Tibial artery (tissue), 4 donors: ENCODE data around the gene AIRE.
A peak's percentile ranks its signal among the peaks of the same experiment; 100 is the strongest.
"Not testable (repeated sequence)": the region's sequence is repeated elsewhere in the genome, so short reads cannot be mapped to it uniquely, and the experiment has no call there.

Experiments used
- DNase-seq, 2 donors: peaks; one replicate each; pipeline ENCODE4 v3.0.0-alpha.2; 2019
- H3K27ac ChIP-seq, 2 donors: fragments of 200-600 bp; sonication (generic) in 1 of 2; 1 replicate in 1 of 2; 2 replicates in 1 of 2; pipeline ENCODE4 v1.5.1; 2018 to 2019; ENCODE audit warnings: mild to moderate bottlenecking in 1 of 2
- H3K27me3 ChIP-seq, 2 donors: fragments of 200-600 bp; sonication (generic) in 1 of 2; one replicate each; pipeline versions ENCODE4 v1.5.1 to v1.6.0; 2016 to 2019
- H3K36me3 ChIP-seq, 3 donors: fragments of 200-600 bp; sonication (generic) in 2 of 3; one replicate each; pipeline ENCODE4 v1.5.1; 2016 to 2019; ENCODE audit warnings: mild to moderate bottlenecking in 2 of 3
- H3K4me1 ChIP-seq, 4 donors: fragments of 200-600 bp; sonication (generic) in 2 of 4; 1 replicate in 3 of 4; 2 replicates in 1 of 4; pipeline ENCODE4 v1.5.1; 2016 to 2019
- H3K4me3 ChIP-seq, 2 donors: fragments of 200-600 bp; sonication (generic) in 1 of 2; 1 replicate in 1 of 2; 2 replicates in 1 of 2; pipeline ENCODE4 v1.5.1; 2018 to 2019; ENCODE audit warnings: mild to moderate bottlenecking in 2 of 2
- H3K9me3 ChIP-seq, 3 donors: fragments of 200-600 bp; sonication (generic) in 1 of 3; one replicate each; pipeline ENCODE4 v1.5.1; 2016 to 2019
- CTCF ChIP-seq, 2 experiments: fragments of 200-600 bp in 1 of 2; fragments of 450-650 bp in 1 of 2; IDR thresholded peaks; one replicate each; pipeline ENCODE4 v1.5.1; 2017 to 2019; ENCODE audit warnings: antibody characterized with exemption in 2 of 2, mild to moderate bottlenecking in 1 of 2, moderate library complexity in 1 of 2
- intact Hi-C: fragments of 100-400 bp; cut with DNase I; formaldehyde crosslinking; loops from one replicate; pipeline ENCODE4 v1.15.0; 2023; ENCODE audit warnings: low total_unique reads

The AIRE gene

DNA sequence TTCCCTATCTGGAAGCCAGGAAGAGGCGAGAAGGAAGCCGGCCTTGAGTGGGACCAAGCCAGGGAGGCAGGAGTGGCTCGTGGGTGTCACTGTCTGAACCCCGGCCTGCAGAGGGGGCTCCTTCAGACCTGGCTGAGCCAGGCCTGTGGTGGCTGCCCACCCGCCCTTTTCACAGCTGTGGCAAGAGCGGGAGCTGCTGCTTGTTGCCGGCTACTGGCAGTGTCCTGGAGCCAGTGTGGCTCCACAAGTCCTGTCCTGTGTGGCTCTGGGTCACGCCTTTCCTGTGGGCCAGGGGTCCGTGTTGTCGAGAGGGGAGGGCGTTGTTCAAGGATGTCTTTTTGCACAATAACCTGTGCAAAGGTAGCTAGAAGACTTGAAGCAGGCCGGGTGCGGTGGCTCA, 15.5 kb downstream of the AIRE start:
- peak overlapping the region; percentile 83 to 98 for H3K4me3 ChIP-seq
- peaks cover 0 to 71% (median 40%) of the 10 kb centered on the region in 4 donors for H3K4me1 ChIP-seq
- TF ChIP-seq CTCF (IDR thresholded peaks at IDR 0.05) = no peak
- no peaks in the 10 kb centered on the region for H3K9me3 ChIP-seq
- intact Hi-C loops = loop anchor here (10.0 kb wide), 1 partner anchor 494 kb away; no protein-coding TSS in a partner anchor
- no peak for DNase-seq
- peaks cover 0 to 12% of the 10 kb centered on the region in 2 donors for H3K27me3 ChIP-seq
- peak overlapping the region; percentile 85 to 92 for H3K27ac ChIP-seq
- H3K36me3 ChIP-seq = no peaks in the 10 kb centered on the region

DNA sequence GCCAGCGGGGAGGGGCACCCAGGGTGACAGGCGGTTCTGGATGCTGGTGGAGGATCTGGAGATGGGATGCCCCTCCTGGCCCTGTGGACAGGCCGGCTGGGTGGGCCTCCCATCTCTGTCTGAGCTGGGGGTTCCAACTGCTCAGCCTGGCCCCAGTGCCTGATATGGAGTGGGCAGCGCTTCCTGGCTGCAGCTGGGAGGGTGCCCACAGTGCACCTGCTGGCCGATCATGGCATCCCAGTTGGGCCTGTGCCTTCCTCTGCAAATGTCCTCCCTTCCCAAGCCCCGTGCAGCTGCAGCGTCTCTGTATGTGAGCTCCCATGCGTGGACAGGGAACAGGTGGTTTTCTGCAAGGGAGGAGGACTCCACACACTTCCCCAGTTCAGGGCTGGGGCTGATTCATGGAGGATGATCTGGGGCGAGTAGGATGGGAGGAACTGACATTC, 16.3 kb downstream of the AIRE start:
- no peaks in the 10 kb centered on the region for H3K9me3 ChIP-seq
- H3K4me3 ChIP-seq = no peak overlapping the region
- no peak for TF ChIP-seq CTCF (IDR thresholded peaks at IDR 0.05)
- peaks cover 0 to 78% (median 40%) of the 10 kb centered on the region in 4 donors for H3K4me1 ChIP-seq
- intact Hi-C loops = loop anchor here (10.0 kb wide), 1 partner anchor 493 kb away; no protein-coding TSS in a partner anchor
- peaks cover 0 to 4% of the 10 kb centered on the region in 2 donors for H3K27me3 ChIP-seq
- H3K27ac ChIP-seq = no peak overlapping the region
- peaks cover 1 to 7% (median 5%) of the 10 kb centered on the region in 3 donors for H3K36me3 ChIP-seq
- DNase-seq = no peak

DNA sequence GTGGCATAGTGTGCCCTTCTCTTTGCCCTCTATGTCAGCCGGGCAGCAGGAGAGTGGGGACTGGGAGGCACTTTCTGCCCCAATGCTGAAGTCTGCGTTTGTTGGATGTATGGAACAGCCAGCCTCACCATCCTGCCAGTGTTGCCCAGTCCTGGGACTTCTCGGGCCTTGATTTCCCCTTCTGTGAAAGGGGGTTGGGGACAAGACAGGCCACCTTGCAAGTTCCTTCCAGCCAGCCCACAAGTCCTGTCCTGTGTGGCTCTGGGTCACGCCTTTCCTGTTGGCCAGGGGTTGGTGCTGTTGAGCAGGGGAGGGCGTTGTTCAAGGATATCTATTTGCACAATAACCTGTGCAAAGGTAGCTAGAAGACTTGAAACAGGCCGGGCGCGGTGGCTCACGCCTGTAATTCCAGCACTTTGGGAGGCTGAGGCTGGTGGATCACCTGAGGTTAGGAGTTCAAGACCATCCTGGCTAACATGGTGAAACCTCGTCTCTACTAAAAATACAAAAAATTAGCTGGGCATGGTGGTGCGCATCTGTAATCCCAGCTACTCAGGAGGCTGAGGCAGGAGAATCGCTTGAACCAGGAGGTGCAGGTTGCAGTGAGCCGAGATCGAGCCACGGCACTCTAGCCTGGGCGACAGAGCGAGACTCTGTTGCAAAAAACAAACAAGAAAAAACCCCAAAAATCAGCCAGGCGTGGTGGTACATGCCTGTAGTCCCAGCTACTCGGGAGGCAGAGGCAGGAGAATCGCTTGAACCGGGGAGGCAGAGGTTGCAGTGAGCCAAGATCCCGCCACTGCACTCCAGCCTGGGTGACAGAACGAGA, 17.1 kb downstream of the AIRE start:
- H3K27me3 ChIP-seq, H3K27ac ChIP-seq, H3K4me3 ChIP-seq, H3K9me3 ChIP-seq, DNase-seq: not testable (repeated sequence)
- H3K36me3 ChIP-seq = peaks cover 6 to 16% (median 11%) of the 10 kb centered on the region in 3 donors
- peaks cover 0 to 72% (median 35%) of the 10 kb centered on the region in 4 donors for H3K4me1 ChIP-seq
- intact Hi-C loops = loop anchor here (10.0 kb wide), 1 partner anchor 492 kb away; no protein-coding TSS in a partner anchor

- Histone ChIP-seq H3K4me3 (no peak overlapping the region), H3K27ac (no peak overlapping the region), H3K36me3 (peaks cover 6 to 18% (median 11%) of the 10 kb centered on the region in 3 donors), H3K9me3 (no peaks in the 10 kb centered on the region), H3K27me3 (no peaks in the 10 kb centered on the region), H3K4me1 (peaks cover 0 to 71% (median 32%) of the 10 kb centered on the region in 4 donors)
- intact Hi-C loops = loop anchor here (10.0 kb wide), 1 partner anchor 491 kb away; no protein-coding TSS in a partner anchor
- no peak for TF ChIP-seq CTCF (IDR thresholded peaks at IDR 0.05)
- no peak for DNase-seq
Observed at GRCh38 chr21:44303490-44303981, 17.9 kb downstream of the AIRE start.

GRCh38 chr21:44304011-44304616, 18.4 kb downstream of the AIRE start:
- Histone ChIP-seq H3K4me1 (peaks cover 0 to 66% (median 29%) of the 10 kb centered on the region in 4 donors), H3K9me3 (no peaks in the 10 kb centered on the region), H3K4me3 (no peak overlapping the region), H3K27ac (no peak overlapping the region), H3K36me3 (peaks cover 6 to 23% (median 11%) of the 10 kb centered on the region in 3 donors), H3K27me3 (no peaks in the 10 kb centered on the region)
- DNase-seq = no peak
- TF ChIP-seq CTCF (IDR thresholded peaks at IDR 0.05) = no peak
- intact Hi-C loops = loop anchor here (10.0 kb wide), 1 partner anchor 491 kb away; no protein-coding TSS in a partner anchor
